ENCODE data around the gene ESPNL.
"Not testable (repeated sequence)": the region's sequence is repeated elsewhere in the genome, so short reads cannot be mapped to it uniquely, and the experiment has no call there.

ESPNL gene

DNA sequence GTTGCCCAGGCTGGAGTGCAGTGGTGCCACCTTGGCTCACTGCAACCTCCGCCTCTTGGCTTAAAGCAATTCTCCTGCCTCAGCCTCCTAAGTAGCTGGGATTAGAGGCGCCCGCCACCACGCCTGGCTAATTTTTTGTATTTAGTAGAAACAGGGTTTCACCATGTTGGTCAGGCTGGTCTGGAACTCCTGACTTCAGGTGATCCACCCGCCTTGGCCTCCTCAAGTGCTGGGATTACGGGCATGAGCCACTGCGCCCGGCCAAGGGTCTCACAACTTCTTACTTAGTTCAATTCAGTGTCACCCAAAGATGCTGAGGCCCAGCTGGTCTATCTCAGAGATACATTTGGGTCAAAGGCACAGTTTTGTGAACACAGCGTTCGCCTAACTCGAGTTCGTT, 15.6 kb downstream of the ESPNL start:
- not testable (repeated sequence) for DNase-seq

DNA sequence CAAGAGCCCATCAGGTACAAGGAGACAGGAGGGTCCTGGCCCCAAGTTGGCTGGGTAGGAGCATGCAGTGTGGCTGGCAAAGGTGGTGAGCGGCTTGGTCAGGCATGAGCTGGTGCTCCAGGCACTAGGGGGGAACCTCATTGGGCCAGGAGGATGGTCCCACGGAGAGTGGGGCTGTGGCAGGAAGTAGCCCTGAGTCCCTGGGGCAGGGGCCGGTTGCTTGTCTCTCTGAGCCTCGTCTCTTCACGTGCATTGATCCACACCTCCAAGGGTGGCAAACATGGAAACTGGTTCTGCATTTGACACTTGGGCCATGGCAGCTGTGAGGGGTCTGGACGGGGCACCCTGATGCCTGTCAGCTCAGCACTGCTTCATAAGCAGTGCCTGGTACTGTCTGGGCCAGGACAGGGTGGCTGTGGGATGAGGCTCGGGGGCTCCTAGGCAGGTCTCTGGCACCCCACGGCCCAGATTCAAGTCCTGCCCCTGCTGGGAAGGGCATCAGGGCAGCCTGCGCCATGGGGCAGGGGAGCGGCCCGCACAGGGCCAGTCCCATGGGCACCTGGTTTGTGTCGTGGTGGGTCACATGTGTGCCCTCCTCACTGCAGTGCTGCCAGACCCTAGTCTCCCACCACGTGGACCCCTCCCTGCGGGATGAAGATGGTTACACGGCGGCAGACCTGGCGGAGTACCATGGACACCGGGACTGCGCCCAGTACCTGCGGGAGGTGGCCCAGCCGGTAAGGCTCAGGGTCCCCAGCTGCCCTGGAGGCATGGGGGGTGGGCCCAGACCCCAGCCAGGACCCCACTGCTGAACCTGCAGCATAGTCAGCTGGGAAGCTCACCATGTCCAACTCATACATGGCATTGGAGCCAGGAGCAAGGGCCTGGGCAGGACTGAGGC, 16.4 kb downstream of the ESPNL start:
- no peak for DNase-seq

DNA sequence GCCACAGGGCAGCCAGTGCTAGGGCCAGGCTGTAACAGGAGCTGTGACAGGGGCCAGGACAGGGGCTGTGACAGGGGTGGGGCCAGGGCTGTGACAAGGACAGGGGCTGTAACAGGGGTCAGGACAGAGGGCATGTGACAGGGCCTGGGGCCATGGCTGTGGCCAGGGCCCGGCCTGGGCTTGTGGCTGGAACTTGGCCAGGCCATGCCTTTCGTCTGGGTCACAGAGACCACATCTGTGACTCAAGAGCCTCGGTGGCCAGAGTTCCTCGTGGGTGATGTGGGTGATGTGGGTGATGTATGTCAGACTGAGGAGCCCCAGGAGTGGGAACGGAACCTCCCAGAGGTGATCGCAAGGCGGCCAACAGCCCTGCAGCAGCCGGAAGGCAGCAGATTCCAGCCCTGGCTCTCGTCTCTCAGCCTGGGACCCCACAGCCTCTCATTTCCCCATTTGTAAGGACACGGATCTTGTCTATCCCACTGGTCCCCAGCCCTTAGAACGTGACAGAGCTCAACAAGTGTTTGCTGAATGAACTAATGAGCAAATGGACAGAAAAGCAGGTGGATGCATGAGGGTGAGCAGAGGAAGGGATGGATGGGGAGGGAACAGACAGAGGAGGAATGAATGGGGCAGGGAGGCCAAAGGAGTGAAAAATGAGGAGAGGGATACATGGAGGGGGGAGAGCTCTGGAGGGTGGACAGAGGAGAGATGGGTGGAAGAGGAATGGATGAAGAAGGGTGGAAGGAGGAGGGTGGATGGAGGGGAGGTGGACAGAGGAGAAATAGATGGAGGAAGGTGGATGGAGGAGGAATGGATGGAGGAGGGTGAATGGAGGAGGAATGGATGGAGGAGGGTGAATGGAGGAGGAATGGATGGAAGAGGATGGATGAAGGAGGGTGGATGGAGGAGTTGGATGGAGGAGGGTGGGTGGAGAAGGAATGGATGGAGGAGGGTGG, 17.3 kb downstream of the ESPNL start:
- no peak for DNase-seq

DNA sequence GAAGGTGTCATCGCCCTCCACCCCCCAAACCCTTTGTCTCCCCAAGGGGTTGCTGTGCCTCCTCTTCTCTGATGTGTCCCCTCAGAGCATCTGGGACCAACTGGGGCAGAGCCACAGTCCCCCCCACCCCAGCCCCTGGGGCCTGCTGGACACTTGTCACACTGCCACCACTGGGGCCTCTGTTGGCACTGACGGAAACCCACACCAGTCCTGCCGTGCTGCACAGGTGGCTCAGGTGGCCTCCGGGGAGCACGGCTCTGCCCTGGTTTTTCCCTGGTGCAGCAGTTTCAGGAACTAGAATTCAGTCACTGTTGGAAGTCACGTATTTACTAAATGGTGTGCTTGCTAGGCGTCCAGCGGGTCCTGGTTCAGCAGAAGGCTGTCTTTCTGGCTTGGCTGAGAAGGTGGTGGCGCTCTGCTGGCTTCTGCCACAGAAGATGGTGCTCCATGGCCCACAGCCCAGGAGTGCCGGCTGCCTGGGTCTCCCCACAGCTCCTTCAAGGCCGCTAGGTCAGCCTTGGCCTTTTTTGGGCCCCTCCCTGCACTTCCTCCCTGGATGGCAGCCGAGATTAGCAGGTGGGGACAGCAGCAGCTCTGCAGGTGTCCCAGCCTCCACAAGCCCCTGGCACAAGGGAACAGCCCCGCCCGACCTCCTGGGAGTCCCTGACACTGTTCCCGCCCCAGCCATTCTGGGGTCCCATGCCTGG, 19.8 kb downstream of the ESPNL start:
- DNase-seq: no peak

DNA sequence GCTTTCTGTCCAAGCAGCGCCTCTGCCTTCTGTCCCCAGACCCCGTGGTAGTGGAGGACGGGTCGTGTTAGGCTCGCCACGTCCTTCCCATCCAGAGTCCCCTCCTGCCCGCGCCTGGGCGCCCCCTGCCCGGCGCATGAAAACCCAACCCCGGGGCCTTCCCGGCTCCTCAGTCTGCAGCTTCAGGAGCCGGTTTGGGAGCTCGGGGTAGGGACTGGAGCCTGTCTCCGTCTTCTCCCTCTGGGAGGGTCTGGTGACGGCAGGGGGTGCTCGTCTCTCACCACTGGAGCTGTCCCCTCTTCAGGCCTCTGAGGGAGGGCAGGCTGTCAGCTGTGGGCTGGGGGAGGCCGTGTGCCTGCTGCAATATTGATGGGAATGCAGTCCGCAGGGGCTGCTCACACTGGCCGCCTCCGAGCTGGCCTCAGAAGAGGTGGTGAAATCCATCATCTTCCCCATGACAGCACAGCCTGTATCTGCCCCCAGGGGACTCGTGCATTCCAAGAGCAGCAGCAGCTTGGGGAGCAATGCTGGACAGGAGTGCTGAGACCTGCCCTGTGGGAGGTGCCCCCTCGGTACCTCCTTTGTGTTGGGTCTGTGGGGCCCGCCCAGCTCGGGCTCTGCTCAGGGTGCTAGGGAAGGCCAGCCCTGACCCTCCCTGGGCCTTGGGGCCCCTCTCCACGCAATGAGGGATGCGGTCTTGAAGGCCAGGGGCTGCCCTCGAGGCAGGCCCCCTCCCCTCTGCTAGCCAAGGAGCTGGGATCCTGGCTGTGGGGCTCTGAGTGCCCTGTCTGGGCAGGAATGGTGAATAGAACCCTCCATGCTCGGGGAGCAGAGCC, 20.5 kb downstream of the ESPNL start:
- DNase-seq: no peak

DNA sequence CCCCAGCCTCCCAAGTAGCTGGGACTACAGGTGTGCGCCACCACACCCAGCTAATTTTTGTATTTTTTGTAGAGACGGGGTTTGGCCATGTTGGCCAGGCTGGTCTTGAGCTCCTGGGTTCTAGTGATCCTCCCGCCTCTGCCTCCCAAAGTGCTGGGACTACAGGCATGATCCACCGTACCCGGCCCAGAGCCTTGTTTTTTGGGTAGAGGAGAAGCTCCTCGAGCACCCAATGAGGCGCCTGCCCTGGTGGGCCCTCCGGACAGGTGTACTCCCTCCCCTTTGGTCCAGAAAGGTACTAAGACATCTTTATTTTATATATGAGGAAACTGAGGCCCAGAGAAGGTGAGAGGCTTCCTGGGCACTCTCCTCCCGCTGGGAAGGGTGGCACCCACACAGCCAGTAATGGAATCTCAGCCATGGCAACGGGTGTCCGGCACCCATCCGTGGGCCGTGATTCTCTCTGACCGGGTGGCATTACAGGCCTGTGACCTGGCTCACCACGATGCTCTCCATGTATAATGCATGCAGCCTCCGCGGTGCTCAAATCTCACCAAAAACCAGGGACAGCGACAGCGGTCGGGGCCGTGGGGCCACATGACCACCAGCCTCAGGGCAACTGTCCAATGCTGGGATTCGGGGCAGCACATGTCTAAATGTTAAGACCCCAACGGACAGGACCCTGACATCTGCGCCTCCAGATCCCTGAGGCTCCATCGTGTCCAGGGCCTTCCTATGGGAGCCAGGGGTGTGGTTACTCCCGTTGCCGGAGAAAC, 21.6 kb downstream of the ESPNL start:
- DNase-seq: no peak

DNA sequence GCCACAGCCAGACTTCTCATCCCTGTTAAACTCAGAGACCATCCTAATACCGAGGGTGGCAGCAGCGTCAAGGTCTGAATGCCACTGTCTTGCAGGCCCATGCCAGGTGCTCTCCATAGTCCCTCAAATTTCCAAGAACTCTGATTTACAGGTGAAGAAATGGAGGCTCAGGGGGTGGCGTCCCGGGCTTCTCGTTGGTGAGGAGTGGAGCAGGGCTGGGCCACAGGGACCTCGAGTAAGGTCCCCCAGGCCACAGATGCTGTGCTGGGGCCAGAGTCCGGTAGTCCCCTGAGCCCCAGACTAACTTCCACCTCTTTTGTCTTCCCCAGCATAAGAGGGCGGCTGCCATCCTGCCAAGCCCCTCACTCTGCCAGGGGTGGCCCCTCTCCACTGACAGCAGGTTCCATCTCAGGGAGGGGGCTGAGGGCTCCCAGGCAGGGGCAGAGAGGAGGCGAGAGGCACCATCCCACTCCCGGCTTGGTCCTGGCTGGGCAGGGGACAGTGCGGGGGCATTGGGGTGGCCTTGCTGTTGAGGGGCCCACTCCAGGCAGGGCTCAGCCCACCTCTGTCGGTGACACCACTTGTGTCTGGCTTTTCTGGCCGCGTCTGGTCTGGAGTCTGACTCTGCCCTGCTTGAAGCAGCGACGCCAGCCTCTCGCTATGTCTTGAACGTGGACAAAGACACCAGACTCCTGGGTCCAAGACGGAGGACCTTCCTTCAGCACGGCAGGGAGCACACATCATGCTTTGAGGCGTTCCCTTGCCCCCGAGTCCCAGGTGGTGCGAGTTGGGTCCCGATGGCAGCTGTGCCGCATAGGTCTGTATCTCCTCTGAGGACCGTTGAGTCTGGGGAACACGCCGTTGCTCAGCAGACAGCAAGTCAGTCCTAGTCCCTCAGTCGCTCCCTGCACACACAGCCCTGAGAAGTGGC, 22.4 kb downstream of the ESPNL start:
- DNase-seq: no peak

DNA sequence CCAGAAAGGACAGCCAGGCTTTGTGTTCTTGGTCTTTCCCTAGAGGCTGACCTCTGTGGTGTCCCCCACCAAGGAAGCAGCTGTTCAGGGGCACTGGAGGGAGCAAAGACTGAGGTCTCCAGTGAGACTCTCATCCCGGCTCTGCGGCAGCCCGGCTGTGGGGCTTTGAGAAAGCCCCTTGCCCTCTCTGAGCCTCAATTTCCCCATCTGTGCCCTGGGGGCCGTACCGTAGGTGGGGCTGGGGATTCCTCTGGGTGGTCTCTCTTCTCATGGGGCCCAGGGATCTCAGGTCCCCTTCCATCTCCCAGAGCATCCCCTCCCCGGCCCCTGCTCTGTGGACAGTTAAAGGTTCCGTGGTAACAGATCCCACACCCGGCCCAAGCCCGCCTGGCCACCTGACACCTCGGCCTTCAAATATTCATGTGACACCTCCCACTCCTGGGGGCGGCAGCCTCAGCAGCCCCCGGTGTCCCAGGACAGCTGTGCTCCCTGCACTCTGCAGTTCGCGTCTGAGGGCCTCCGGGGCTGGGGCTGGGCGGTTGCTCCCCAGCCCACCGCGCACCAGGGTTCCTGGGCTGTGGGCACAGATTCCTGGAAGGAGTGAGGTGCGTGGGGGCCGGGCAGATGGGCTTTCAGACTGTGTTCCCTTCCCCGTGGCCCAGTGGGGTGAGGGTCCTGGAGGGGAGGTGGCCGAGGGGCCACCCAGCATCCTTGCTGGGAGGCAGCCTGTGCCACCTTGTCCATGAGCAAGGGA, 23.3 kb downstream of the ESPNL start:
- DNase-seq: no peak

DNA sequence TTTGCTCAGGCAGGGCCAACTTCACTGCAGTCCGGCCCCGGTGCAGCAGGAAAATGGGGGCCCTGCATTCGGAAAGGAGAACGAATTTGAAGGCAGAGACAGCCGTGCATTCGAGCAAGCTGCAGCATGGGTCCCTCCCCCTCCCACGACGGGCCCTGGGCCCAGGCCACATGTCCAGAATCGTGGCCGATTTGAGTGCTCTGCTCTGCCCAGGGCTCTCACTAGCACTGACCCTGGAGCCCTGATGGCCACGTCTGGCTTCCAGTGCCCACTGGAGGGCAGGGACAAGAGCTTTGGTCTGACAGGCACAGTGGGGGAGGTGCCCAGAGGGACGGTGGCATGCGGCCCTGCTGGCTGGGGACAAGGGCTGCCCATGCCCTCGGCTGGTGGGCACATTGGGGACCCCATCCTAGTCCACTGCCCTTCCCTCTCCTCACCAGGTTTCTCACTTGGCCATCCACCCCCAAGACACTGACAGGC, 23.9 kb downstream of the ESPNL start:
- DNase-seq: no peak

DNA sequence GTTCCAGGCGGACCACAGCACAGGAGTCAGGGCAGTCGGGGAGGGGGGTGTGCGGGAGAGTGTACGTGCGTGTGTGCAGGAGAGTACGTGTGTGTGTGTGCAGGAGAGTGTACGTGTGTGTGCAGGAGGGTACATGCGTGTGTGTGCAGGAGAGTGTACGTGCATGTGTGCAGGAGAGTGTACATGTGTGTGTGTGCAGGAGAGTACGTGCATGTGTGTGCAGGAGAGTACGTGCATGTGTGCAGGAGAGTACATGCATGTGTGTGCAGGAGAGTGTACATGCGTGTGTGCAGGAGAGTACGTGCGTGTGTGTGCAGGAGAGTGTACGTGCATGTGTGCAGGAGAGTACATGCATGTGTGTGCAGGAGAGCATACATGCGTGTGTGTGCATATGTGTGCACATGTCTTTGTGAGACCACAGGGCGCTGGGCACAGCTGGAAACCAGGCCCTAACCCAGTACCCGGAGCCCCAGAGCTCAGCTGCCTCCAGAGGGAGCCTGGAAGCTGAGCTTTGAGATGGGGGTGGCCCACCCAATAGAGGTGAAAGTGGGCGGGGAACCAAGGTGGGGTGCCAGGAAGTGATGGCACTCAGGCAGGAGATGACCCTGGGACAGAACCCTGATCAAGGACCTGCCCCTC, 24.5 kb downstream of the ESPNL start:
- DNase-seq: no peak

DNA sequence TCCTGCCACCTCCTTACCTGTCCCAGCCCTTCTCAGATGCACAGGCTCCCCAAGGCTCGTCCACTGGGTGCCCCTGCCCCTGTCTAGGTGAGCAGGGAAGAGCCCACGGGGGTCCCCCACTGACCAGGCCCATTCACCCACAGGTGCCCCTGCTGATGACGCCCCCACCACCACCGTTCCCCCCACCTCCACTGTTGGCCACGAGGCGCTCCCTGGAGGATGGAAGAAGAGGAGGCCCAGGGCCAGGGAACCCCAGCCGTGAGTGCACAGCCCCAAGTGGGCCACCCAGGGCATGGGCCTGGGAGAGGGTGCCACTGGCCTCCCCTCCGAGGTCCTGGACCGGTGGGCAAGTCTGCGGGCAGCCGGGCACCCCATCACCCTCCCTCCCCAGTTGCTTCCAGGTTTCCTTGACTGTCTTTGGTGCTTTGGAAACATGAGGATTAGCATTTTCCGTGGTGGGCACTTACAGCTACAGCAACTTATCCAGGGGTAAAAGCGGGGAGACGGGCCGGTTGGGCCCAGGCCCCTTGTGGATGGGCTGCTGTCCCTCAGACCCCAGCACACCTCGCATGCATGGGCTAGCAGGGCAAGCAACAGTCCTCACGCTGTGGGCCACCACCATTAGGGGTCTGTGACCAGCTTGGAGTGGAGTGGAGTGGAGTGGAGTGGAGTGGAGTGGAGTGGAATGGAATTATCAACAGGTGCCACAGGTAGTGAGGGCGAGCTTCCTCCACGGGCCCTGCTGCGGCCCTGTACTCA, 25.2 kb downstream of the ESPNL start:
- DNase-seq: no peak

DNA sequence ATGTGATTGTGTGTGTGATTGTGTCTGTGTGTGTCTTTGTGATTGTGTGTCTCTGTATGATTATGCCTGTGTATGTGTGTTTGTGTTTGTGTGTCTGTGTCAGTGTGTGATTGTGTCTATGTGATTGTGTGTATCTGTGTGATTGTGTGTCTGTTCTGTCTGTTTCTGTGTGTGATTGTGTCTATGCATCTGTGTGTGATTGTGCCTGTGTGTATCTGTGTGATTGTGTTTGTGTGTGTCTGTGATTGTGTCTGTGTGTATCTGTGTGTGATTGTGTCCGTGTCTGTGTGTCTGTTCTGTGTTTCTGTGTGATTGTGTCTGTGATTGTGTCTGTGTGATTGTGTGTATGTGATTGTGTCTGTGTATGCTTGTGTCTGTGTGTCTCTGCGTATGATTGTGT, 26.2 kb downstream of the ESPNL start:
- no peak for DNase-seq

DNA sequence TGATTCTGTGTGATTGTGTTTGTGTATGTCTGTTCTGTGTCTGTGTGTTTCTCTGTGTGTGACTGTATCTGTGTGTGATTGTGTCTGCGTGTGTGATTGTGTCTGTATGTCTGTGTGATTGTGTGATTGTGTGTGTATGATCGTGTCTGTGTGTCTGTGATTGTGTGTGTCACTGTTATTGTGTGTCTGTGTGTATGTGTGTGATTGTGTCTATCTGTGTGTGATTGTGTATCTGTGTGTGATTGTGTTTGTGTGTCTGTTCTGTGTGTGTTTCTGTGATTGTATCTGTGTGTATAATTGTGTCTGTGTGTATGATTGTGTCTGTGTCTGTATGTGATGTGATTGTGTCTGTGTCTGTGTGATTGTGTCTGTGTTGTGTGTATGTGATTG, 26.6 kb downstream of the ESPNL start:
- no peak for DNase-seq

DNA sequence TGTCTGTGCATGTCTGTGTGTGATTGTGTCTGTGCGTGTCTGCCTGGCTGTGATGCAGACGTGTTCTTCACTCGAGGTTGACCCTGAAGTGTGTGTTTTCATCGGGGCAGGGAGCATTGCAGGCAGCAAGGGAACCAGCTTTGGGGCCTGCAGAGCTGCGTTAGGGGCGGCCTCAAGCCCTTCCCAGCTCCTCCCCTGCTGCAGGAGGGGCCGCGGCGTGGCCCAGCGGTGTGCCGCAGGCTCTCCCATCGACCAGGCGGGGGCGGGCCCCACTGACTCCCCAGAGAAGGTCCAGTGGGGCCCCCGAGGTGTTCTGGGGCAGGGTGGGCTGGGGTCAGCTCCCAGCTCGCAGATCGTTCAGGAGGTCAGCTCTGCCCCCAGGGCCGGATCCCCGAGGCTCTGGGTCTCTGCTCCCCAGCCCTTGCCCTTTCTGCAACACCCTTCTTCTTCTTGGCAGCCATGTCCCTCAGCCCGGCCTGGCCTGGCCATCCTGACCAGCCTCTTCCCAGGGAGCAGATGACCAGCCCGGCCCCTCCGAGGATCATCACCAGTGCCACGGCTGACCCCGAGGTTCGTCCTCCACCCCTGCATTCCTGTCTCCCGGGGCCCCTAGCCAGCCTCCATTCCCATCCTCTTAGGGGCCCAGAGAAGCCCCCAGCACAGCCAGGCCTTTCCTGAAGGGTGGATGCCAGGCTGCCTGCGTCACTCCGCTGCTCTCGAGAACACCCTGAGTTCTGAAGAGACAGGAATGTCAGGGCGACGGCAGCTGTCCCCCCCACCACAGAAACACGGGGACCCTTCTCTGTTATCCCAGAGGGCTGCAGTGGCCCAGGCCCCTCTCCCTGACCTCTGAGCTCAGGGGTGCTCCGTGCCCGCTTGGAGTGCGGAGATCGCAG, 27.3 kb downstream of the ESPNL start:
- DNase-seq: peak in 1 of 5 experiments; percentile 39

DNA sequence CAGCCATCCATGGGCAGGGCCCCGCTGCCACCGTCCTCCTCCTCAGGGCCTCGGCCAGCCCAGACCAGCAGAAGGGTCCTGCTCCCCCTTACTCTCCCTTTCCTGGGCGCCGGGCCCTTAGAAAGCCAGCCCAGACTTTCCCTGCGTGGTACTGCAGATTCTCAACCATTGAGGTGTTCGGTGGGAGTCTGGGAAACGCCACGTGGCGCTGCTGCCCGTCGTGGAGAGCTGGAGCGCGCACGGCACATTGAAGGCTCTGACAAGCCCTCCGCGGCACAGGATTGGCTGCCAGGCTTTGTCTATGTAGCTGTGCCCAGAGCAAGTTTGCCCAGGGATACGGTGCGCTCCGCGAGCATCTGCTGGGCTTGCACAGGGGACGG, 27.9 kb downstream of the ESPNL start:
- DNase-seq: no peak

DNA sequence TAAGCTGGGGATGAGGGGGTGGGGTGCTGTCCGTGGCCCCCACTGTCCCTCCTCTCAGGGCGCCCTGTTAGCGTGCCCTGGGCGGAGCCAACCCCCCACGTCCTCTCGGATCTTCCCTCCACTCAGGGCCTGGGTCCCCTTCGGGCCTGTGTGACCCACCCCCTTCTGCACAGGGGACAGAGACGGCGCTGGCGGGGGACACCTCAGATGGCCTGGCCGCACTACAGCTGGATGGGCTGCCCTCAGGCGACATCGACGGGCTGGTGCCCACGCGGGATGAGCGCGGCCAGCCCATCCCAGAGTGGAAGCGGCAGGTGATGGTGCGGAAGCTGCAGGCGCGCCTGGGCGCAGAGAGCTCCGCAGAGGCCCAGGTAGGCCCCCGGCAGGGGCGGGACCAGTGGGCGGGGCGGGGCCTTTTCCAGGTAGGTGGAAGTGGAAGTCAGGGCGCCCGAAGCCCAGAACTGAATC, 28.4 kb downstream of the ESPNL start:
- DNase-seq: no peak
